ENCODE data around the gene GNG11.
"Not testable (repeated sequence)": the region's sequence is repeated elsewhere in the genome, so short reads cannot be mapped to it uniquely, and the experiment has no call there.

The GNG11 gene

GRCh38 chr7:93921607-93922566 lies at the start of gene GNG11:
Gene GNG11 (plus strand): TSS chr7:93921735. CDS start chr7:93922138, 403 bp downstream.
- DNase-seq: peak; percentile 4

- DNase-seq: no peak
These were observed 47.4 kb upstream of the GNG11 start for GRCh38 chr7:93873998-93874574.

- DNase-seq: no peak
These were observed 43.8 kb upstream of the GNG11 start for GRCh38 chr7:93877742-93878141.

GRCh38 chr7:93879356-93879755 lies 42.2 kb upstream of the GNG11 start:
- DNase-seq: no peak

- no peak for DNase-seq
These were observed 39.1 kb upstream of the GNG11 start for GRCh38 chr7:93882468-93882867.

GRCh38 chr7:93883078-93883916 lies 38.2 kb upstream of the GNG11 start:
- no peak for DNase-seq

DNA sequence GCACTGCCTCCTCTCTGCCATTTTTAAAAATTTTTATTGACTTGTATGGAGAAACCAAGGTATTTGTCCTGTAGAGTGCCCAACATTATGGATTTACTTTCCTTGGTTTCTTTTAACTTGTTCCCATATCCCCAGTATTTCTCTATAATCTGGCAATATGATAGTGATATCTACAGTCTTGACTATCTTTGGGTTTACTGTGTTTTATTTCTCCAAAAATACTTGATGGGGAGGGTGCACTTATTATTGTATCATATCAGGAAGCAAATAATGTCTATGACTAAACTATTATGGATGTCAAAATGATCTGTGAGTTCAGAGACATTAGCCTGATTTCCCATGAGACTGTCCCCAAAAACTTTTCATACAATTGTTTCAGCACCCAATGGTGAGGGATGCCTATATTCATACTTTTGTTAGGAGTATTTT lies 37.6 kb upstream of the GNG11 start:
- no peak for DNase-seq

GRCh38 chr7:93884541-93884940 lies 37.0 kb upstream of the GNG11 start:
- no peak for DNase-seq

DNA sequence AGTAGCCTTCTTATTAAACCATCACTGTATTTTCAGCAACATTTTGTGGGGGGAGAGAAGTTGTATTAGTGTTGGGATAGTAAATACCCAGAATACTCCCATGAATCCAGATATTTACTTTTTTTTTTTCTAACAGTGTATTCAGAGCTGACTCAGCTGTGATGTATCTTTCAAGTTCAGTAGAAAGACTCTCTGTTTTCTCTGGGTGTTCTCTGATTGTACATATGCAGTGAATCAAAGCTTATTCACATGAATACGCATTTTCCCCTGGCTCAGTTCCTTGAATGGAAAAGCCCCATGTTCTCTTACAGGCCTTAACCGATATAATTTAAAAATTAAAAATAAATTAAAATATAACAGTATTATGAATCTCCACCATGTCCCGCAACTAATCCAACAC lies 32.3 kb upstream of the GNG11 start:
- DNase-seq: no peak

GRCh38 chr7:93890041-93890463 lies 31.5 kb upstream of the GNG11 start:
- no peak for DNase-seq

DNA sequence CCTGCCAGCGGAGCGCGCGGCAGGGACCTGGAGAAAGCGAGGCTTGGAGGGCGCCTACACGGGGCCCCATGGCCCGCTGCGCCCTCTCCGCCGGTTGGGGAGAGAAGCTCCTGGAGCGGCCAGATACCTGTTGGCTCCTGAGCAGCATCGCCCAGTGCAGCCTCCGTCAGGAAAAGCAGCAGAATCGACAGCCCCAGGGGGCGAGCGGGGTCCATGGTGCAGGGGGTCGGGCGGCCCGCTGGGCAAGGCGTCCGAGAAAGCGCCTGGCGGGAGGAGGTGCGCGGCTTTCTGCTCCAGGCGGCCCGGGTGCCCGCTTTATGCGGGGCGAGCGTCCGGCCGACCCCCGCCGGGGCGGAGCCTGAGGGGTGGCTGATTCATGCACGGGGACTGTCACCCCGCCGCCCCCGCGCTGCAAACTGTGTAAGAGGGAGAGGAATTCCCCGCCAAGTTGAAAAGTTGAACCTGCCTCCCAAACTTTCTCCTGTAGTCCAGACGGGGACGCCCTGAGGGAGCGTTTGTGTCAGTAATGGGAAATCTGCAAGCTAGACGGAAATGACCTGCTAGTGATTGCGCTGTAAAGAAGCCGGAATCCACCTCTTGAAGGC lies 31.0 kb upstream of the GNG11 start, which contains the start of gene TFPI2:
TSS of gene TFPI2 (minus strand) at position 290 of the 605 bp plus-strand sequence. CDS start at position 215, 75 bp downstream.
- DNase-seq: no peak

DNA sequence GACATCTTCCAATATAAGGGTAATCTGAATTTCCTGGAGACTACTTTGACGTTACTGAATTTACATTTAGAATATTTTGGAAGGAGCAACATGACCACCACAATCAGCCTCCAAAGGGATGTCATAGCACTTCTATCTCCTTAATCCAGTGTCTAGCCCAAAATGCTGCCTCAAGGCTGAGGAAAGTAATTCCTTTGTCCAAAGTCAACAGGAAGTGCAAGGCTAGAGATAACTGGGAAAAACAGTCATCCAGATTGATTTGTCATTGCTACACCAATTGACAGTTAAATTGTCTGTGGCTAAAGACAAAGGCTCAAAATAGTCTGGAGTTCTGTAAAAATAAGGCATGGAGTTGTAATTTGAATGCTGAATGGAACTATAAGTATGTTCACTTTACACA lies 27.1 kb upstream of the GNG11 start:
- DNase-seq: no peak

DNA sequence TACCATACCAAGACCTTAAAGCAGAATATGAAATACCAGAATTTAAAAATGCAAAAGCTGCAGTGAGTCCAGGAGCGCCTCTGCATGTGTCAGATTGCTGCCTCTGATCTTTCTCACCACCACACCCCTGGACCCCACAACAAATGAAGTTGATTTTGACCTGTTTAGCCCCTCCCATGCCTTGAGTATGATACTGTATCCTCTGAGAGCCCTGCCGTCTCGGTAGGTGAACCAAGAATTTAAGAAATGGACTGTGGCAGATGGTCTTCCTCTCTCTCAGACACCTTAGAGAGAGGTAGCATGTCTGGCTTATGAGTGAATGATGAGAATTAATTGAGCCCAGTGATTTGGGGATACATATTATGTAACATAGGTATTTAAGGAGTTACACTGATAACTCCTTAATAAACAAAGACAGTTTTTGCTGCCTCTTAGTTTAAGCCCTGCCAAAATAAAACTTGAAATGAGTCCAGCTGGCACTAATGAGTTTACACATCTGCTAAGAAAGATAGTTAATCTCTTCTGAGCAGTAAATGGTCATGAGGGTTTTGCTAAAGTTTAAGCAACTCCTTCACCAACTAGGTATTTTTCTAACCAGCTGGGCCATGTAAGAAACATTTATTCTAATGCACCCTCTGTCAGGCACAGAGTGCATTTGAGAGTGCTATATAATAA lies 26.4 kb upstream of the GNG11 start:
- DNase-seq: no peak

DNA sequence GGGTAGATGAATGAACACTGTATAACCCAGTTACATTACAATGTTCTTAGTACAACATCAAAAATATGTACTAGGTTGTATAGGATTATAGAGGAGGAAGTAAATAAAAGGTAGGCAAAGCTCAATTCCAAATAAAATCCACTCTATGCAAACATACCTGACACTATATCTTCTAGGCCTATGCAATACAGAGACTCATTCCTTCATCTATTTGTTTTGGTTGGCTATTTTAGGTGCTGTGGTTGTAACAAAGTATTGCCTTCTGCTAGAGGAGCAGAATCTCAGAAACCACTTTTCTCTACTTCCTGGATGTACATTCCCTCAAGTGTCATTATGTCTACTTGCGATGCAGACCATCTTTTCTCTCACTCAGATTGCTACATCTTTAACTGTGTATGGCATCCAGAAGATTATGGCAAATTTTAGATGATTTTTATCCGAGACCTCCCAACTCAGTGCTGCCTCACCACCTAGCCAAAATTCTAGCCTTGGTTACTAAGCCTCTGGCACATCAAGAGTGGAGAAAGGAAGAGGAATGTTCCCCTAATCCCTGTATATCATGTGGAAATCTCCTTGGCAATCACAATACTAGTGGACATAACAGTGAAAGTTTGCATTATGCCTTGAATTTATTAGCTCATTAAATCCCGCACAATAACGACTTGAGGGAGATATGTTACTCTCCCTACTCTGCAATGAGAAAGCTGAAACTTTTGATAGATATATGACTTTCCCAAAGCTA lies 25.5 kb upstream of the GNG11 start:
- DNase-seq: no peak

- DNase-seq: no peak
These were observed 23.9 kb upstream of the GNG11 start for GRCh38 chr7:93897680-93898079.

GRCh38 chr7:93902777-93903423 lies 18.6 kb upstream of the GNG11 start:
- no peak for DNase-seq

GRCh38 chr7:93906267-93906666 lies 15.3 kb upstream of the GNG11 start, which contains the start of gene GNGT1:
Gene GNGT1 (plus strand): TSS chr7:93906567. CDS start chr7:93906747, 180 bp downstream.
- DNase-seq: no peak

DNA sequence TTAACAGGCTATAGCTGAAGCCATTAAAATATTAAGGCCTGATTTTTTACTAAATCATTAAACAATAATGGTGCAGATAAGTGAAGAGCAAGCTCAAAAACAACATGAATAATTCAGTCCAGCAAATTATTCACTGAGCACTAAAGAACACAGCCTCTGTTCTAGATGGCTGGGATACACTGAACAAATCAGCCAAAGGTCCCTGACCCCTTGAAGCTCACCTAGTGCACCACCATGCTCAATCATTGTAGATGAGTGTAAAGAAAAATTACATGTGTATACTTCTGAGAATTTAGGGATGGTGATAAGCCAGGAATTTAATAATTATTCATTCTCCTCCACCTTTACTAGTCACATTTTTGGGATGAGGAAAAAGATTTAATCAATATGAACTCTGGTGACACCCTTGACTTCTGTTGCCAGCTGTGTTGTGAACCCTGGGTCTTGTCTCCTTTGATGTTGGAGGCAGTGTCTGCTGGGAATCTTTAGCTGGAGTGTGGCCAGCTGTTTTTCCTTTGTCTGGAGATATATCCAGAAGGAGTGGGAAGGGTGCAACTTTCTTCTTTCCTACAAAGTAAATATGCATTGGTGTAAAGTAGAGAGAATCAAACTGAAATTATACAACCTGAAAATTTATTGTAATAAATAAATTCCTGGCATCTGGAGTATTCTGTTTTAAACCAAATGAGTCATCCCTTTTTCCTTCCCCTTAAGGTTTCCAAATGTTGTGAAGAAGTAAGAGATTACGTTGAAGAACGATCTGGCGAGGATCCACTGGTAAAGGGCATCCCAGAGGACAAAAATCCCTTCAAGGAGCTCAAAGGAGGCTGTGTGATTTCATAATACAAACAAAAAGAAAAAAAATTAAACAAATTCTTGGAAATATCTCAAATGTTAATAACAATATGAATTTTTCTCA lies 11.2 kb upstream of the GNG11 start:
- no peak for DNase-seq

DNA sequence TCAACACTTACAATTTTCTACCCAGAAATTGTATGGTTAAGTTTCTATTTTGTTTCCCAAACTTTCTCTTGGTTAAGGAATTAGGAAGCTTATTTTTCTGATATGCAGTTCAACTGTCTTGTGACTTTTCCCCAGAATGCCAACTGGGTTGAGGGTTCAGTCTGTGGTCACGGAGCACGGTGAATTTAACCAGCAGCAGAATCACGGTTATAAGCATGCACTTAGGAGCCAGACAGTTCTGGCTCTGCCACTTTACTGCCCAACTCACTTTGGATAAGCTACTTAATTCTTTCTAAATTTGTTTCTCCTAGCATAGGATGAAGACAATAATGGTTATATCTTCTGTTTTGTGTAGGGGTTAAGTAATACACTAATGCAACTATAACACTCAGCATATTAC lies 10.3 kb upstream of the GNG11 start:
- DNase-seq: not testable (repeated sequence)

GRCh38 chr7:93911661-93912060 lies 9.9 kb upstream of the GNG11 start:
- not testable (repeated sequence) for DNase-seq
